DND-41 (cell line): ENCODE results near the gene SLC2A6.

Source experiments
- ATAC-seq: fragments of 200-7000 bp; cut with Tn5 transposase; 3 replicates; pipeline ENCODE4 v1.9.1; 2021; ENCODE audit warnings: low read depth; ENCODE audit not compliant: insufficient read depth
- DNase-seq: peaks from one replicate; pipeline ENCODE4 v3.0.0-alpha.2; 2020
- H2AFZ ChIP-seq: 2 replicates; pipeline ENCODE4 v1.6.0; 2012; ENCODE audit warnings: low read depth, low read length
- H3K27ac ChIP-seq: 2 replicates; pipeline ENCODE4 v1.5.1; 2012; ENCODE audit warnings: low read length, inconsistent platforms
- H3K27me3 ChIP-seq: fragments of 200-600 bp; sonication (generic); 2 replicates; pipeline ENCODE4 v1.6.0; 2012; ENCODE audit warnings: low read length, mild to moderate bottlenecking, inconsistent platforms; ENCODE audit not compliant: insufficient read depth, poor library complexity
- H3K36me3 ChIP-seq: 2 replicates; pipeline ENCODE4 v1.5.1; 2012; ENCODE audit warnings: low read length, inconsistent platforms; ENCODE audit not compliant: insufficient read depth
- H3K4me1 ChIP-seq: 2 replicates; pipeline ENCODE4 v1.5.1; 2012; ENCODE audit warnings: mild to moderate bottlenecking, low read length; ENCODE audit not compliant: insufficient read depth
- H3K4me2 ChIP-seq: 2 replicates; pipeline ENCODE4 v1.6.0; 2012; ENCODE audit warnings: mild to moderate bottlenecking, moderate library complexity, low read length, inconsistent platforms; ENCODE audit not compliant: insufficient read depth
- H3K4me3 ChIP-seq, 2 experiments: fragments of 200-600 bp in 1 of 2; shearing (Covaris generic) in 1 of 2; 2 replicates each; pipeline ENCODE4 v1.5.1; 2012 to 2016; ENCODE audit warnings: inconsistent platforms in 2 of 2, low read length in 2 of 2, mild to moderate bottlenecking in 2 of 2, low read depth in 1 of 2, moderate library complexity in 1 of 2
- H3K79me2 ChIP-seq: 2 replicates; pipeline ENCODE4 v1.6.0; 2012; ENCODE audit warnings: low read length, inconsistent platforms; ENCODE audit not compliant: insufficient read depth
- H3K9ac ChIP-seq: 2 replicates; pipeline ENCODE4 v1.6.0; 2012; ENCODE audit warnings: low read depth, mild to moderate bottlenecking, inconsistent platforms, low read length, moderate library complexity
- H3K9me3 ChIP-seq: 2 replicates; pipeline ENCODE4 v1.5.1; 2012; ENCODE audit warnings: low read length, moderate library complexity, mild to moderate bottlenecking, inconsistent platforms; ENCODE audit not compliant: insufficient read depth, severe bottlenecking
- H4K20me1 ChIP-seq: 2 replicates; pipeline ENCODE4 v1.6.0; 2012; ENCODE audit warnings: low read length; ENCODE audit not compliant: insufficient read depth
- EZH2 ChIP-seq: IDR thresholded peaks from 3 replicates; pipeline ENCODE4 v1.6.1; 2012; ENCODE audit warnings: borderline replicate concordance, low read depth, mild to moderate bottlenecking, moderate library complexity, low read length, inconsistent platforms; ENCODE audit not compliant: severe bottlenecking
- TF ChIP-seq, protein P1 (sequence below): IDR thresholded peaks from 2 replicates; pipeline ENCODE4 v1.5.1; 2012; ENCODE audit warnings: borderline replicate concordance, low read length, moderate library complexity, mild to moderate bottlenecking; ENCODE audit not compliant: poor library complexity, severe bottlenecking; ENCODE audit errors: extremely low read depth

SLC2A6 gene

GRCh38 chr9:133518706-133519449, 40.0 kb upstream of the SLC2A6 start:
- no peaks in the 10 kb centered on the region for H4K20me1 ChIP-seq
- H3K9ac ChIP-seq, result no peak overlapping the region
- no peak overlapping the region for H3K27ac ChIP-seq
- H3K27me3 ChIP-seq, result no peaks in the 10 kb centered on the region
- no peaks in the 10 kb centered on the region for H3K4me1 ChIP-seq
- H3K36me3 ChIP-seq, result no peaks in the 10 kb centered on the region
- no peak overlapping the region for H3K4me2 ChIP-seq
- H3K4me3 ChIP-seq, result no peak overlapping the region
- DNase-seq, result no peak
- no peaks in the 10 kb centered on the region for H3K79me2 ChIP-seq
- no peak overlapping the region for H2AFZ ChIP-seq
- H3K9me3 ChIP-seq, result no peaks in the 10 kb centered on the region
- no peak for ATAC-seq
- TF ChIP-seq EZH2, result no peak
- TF ChIP-seq, protein P1, sequence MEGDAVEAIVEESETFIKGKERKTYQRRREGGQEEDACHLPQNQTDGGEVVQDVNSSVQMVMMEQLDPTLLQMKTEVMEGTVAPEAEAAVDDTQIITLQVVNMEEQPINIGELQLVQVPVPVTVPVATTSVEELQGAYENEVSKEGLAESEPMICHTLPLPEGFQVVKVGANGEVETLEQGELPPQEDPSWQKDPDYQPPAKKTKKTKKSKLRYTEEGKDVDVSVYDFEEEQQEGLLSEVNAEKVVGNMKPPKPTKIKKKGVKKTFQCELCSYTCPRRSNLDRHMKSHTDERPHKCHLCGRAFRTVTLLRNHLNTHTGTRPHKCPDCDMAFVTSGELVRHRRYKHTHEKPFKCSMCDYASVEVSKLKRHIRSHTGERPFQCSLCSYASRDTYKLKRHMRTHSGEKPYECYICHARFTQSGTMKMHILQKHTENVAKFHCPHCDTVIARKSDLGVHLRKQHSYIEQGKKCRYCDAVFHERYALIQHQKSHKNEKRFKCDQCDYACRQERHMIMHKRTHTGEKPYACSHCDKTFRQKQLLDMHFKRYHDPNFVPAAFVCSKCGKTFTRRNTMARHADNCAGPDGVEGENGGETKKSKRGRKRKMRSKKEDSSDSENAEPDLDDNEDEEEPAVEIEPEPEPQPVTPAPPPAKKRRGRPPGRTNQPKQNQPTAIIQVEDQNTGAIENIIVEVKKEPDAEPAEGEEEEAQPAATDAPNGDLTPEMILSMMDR, result no peak

DNA sequence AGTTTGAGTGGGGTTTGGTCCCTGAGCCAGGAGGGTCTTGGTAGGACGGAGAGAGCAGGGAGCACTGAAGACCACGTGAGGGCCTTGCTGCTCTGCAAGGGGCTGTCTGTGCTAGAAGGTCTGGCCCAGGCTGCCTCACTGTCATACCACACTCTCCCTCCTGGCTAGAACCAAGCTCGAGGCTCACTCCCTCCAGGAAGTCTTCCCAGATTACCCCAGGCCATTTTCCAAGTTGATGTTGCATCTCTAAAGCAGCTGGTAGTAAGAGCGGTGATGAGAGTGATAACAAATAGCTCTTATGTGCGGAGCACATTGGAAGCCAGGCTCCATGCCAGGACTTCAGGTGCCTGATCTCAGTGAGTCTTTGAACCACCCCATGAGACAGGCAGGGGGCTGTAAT, 39.3 kb upstream of the SLC2A6 start:
- Histone ChIP-seq H3K4me1 (no peaks in the 10 kb centered on the region), H3K27me3 (no peaks in the 10 kb centered on the region)

GRCh38 chr9:133517711-133518110, 38.8 kb upstream of the SLC2A6 start:
- H3K4me1 ChIP-seq, result no peaks in the 10 kb centered on the region
- DNase-seq (no peak), ATAC-seq (no peak)
- no peaks in the 10 kb centered on the region for H3K27me3 ChIP-seq
- TF ChIP-seq, protein P1, result no peak
- no peak for TF ChIP-seq EZH2
- H2AFZ ChIP-seq, result no peak overlapping the region
- no peaks in the 10 kb centered on the region for H3K9me3 ChIP-seq
- H3K9ac ChIP-seq, result no peak overlapping the region
- H3K4me2 ChIP-seq, result no peak overlapping the region
- no peaks in the 10 kb centered on the region for H4K20me1 ChIP-seq
- no peaks in the 10 kb centered on the region for H3K79me2 ChIP-seq
- H3K36me3 ChIP-seq, result no peaks in the 10 kb centered on the region
- H3K4me3 ChIP-seq, result no peak overlapping the region
- H3K27ac ChIP-seq, result no peak overlapping the region

More for the DNA sequence above, 39.3 kb upstream of the SLC2A6 start:
- Histone ChIP-seq H3K9me3 (no peaks in the 10 kb centered on the region), H2AFZ (no peak overlapping the region), H4K20me1 (no peaks in the 10 kb centered on the region), H3K9ac (no peak overlapping the region), H3K27ac (no peak overlapping the region), H3K36me3 (no peaks in the 10 kb centered on the region), H3K4me3 (no peak overlapping the region), H3K79me2 (no peaks in the 10 kb centered on the region), H3K4me2 (no peak overlapping the region)
- ATAC-seq (no peak), DNase-seq (no peak)
- TF ChIP-seq EZH2, result no peak
- TF ChIP-seq, protein P1, result no peak

DNA sequence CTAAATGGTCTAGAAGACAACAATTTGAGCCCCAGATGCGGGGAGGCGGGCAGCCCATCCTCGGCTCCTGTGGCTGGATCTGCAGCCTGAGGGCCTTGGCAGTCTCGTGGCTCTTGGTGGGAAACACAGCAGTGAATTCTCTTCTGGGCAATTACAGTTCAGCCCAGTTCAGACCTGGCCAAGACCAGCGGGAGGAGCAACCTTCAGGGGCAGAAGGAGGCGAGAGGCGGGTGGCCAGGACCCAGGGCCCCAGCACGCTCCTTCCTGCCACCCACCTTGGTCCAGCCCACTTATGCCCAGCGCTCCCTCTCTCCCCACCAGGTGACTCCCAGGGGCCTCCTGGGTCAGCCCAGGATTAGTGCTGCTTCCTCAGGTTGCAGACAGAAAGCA, 38.1 kb upstream of the SLC2A6 start:
- TF ChIP-seq, protein P1, result no peak
- no peak for TF ChIP-seq EZH2
- ATAC-seq (no peak), DNase-seq (no peak)
- Histone ChIP-seq H3K4me2 (no peak overlapping the region), H3K36me3 (no peaks in the 10 kb centered on the region), H3K4me1 (no peaks in the 10 kb centered on the region), H3K27me3 (no peaks in the 10 kb centered on the region), H3K9ac (no peak overlapping the region), H3K79me2 (no peaks in the 10 kb centered on the region), H3K27ac (no peak overlapping the region), H4K20me1 (no peaks in the 10 kb centered on the region), H3K9me3 (no peaks in the 10 kb centered on the region), H3K4me3 (no peak overlapping the region), H2AFZ (no peak overlapping the region)
